Measurements from ENCODE around the gene ACAP2. TPM values are rescaled to one million over a fixed set of nuclear protein-coding genes. Genes with fewer than 3 reads are reported as not detected.

The ACAP2 gene
- total and polyA plus RNA-seq, 4 donors = 4.5 to 28.5 (median 23.3) TPM

DNA sequence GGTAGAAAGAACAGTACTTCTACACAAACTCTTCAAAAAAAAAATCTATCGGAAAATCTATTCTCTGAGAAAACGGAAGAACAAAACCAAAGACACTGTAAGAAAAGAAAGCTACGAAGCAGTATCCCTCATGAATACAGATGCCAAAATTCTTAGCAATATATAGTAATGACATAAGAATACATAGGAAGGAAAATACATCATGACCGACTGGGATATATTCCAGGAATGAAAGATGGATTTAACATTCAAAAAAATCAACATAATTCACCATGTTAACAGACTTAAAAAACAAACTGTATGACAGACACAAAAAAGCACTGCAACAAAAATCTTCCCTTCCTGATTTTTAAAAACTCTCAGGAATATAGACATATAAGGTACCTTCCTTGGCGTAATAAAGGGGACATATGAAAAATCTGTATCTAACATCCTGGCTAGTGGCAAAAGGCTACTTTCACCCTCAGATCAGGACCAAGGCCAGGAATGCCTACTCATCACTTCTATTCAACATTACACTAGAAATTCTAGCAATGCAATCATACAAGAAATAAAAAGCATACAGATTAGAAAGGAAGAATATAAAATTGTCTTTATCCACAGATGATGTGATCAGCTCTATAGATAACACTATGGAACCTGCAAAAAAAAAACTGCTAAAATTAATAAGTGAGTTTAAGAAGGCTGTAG, 94.2 kb downstream of the ACAP2 start:
- Histone ChIP-seq H3K9me3 (ENCODE audit: control insufficient read depth in 4 of 4, low read length in 3 of 4) (no peaks in the 10 kb centered on the region), H3K36me3 (ENCODE audit: control insufficient read depth in 4 of 4, insufficient read depth in 3 of 4, low read depth in 1 of 4, low read length in 3 of 4) (peaks cover 0 to 2% (median 0%) of the 10 kb centered on the region in 4 donors), H3K4me3 (ENCODE audit: low read depth in 1 of 3, low read length in 3 of 3) (no peak overlapping the region), H3K9ac (ENCODE audit: low read depth in 1 of 2, low read length in 2 of 2) (no peak overlapping the region), H3K4me1 (ENCODE audit: control insufficient read depth in 4 of 4, insufficient read depth in 4 of 4, low read length in 3 of 4) (peaks cover 0 to 3% (median 0%) of the 10 kb centered on the region in 4 donors), H3K27me3 (ENCODE audit: control insufficient read depth in 4 of 4, insufficient read depth in 4 of 4, low read length in 3 of 4) (no peaks in the 10 kb centered on the region), H3K27ac (ENCODE audit: low read depth in 1 of 2, low read length in 2 of 2) (no peak overlapping the region)
- DNase-seq (ENCODE audit: low spot score) = no peak
- no peak for TF ChIP-seq YY1 (IDR thresholded peaks at IDR 0.05)
- TF ChIP-seq, protein P1, sequence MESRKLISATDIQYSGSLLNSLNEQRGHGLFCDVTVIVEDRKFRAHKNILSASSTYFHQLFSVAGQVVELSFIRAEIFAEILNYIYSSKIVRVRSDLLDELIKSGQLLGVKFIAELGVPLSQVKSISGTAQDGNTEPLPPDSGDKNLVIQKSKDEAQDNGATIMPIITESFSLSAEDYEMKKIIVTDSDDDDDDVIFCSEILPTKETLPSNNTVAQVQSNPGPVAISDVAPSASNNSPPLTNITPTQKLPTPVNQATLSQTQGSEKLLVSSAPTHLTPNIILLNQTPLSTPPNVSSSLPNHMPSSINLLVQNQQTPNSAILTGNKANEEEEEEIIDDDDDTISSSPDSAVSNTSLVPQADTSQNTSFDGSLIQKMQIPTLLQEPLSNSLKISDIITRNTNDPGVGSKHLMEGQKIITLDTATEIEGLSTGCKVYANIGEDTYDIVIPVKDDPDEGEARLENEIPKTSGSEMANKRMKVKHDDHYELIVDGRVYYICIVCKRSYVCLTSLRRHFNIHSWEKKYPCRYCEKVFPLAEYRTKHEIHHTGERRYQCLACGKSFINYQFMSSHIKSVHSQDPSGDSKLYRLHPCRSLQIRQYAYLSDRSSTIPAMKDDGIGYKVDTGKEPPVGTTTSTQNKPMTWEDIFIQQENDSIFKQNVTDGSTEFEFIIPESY (IDR thresholded peaks at IDR 0.05) = no peak
- TF ChIP-seq HNF4A (conservative IDR thresholded peaks at IDR 0.05) = no peak
- TF ChIP-seq, protein P2, sequence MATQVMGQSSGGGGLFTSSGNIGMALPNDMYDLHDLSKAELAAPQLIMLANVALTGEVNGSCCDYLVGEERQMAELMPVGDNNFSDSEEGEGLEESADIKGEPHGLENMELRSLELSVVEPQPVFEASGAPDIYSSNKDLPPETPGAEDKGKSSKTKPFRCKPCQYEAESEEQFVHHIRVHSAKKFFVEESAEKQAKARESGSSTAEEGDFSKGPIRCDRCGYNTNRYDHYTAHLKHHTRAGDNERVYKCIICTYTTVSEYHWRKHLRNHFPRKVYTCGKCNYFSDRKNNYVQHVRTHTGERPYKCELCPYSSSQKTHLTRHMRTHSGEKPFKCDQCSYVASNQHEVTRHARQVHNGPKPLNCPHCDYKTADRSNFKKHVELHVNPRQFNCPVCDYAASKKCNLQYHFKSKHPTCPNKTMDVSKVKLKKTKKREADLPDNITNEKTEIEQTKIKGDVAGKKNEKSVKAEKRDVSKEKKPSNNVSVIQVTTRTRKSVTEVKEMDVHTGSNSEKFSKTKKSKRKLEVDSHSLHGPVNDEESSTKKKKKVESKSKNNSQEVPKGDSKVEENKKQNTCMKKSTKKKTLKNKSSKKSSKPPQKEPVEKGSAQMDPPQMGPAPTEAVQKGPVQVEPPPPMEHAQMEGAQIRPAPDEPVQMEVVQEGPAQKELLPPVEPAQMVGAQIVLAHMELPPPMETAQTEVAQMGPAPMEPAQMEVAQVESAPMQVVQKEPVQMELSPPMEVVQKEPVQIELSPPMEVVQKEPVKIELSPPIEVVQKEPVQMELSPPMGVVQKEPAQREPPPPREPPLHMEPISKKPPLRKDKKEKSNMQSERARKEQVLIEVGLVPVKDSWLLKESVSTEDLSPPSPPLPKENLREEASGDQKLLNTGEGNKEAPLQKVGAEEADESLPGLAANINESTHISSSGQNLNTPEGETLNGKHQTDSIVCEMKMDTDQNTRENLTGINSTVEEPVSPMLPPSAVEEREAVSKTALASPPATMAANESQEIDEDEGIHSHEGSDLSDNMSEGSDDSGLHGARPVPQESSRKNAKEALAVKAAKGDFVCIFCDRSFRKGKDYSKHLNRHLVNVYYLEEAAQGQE (IDR thresholded peaks at IDR 0.05) = no peak
- no peak for TF ChIP-seq JUND (IDR thresholded peaks at IDR 0.05)
- TF ChIP-seq RAD21 (IDR thresholded peaks at IDR 0.05) = no peak
- TF ChIP-seq, protein P3, sequence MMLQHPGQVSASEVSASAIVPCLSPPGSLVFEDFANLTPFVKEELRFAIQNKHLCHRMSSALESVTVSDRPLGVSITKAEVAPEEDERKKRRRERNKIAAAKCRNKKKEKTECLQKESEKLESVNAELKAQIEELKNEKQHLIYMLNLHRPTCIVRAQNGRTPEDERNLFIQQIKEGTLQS (IDR thresholded peaks at IDR 0.05) = no peak
- no peak for TF ChIP-seq FOXA1 (IDR thresholded peaks at IDR 0.05)
- TF ChIP-seq GABPA (IDR thresholded peaks at IDR 0.05 in 1 of 2, conservative IDR thresholded peaks at IDR 0.05 in 1 of 2) = no peak
- TF ChIP-seq EGR1 (IDR thresholded peaks at IDR 0.05; ENCODE audit: low read depth in 2 of 2) = no peak
- no peak for TF ChIP-seq TAF1 (conservative IDR thresholded peaks at IDR 0.05)
- no peak for TF ChIP-seq FOXA2 (IDR thresholded peaks at IDR 0.05)
- no peak for TF ChIP-seq HNF4G (IDR thresholded peaks at IDR 0.05)
- TF ChIP-seq SP1 (IDR thresholded peaks at IDR 0.05) = no peak
- TF ChIP-seq, protein P4, sequence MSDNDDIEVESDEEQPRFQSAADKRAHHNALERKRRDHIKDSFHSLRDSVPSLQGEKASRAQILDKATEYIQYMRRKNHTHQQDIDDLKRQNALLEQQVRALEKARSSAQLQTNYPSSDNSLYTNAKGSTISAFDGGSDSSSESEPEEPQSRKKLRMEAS (IDR thresholded peaks at IDR 0.05) = no peak
- no peak for TF ChIP-seq NR2F2 (IDR thresholded peaks at IDR 0.05)
- TF ChIP-seq RXRA (IDR thresholded peaks at IDR 0.05) = no peak
- WGBS = 95% methylated on average over 5 of the region's 5 CpGs

DNA sequence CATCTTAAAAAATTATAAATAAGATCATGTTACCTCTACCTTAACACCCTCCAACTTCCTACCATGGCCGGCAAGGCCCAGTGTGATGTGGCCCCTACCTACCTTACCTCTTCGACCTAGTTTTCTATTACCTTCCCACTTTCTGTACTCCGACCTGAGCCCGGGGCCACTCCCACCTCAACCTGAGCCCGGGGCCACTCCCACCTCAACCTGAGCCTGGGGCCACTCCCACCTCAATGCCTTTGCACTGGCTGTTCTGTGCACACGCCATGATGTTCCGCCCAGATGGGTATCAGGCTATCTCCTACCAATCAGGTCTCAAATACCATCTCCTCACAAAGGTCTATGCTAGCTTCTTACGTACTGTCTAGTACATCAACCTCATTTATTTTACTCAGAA, 105.1 kb downstream of the ACAP2 start:
- Histone ChIP-seq H3K4me1 (ENCODE audit: control insufficient read depth in 4 of 4, insufficient read depth in 4 of 4, low read length in 3 of 4) (no peaks in the 10 kb centered on the region), H3K9me3 (ENCODE audit: control insufficient read depth in 4 of 4, low read length in 3 of 4) (no peaks in the 10 kb centered on the region), H3K4me3 (ENCODE audit: low read depth in 1 of 3, low read length in 3 of 3) (no peak overlapping the region), H3K27ac (ENCODE audit: low read depth in 1 of 2, low read length in 2 of 2) (no peak overlapping the region), H3K9ac (ENCODE audit: low read depth in 1 of 2, low read length in 2 of 2) (no peak overlapping the region), H3K27me3 (ENCODE audit: control insufficient read depth in 4 of 4, insufficient read depth in 4 of 4, low read length in 3 of 4) (no peaks in the 10 kb centered on the region), H3K36me3 (ENCODE audit: control insufficient read depth in 4 of 4, insufficient read depth in 3 of 4, low read depth in 1 of 4, low read length in 3 of 4) (peaks cover 2 to 5% (median 4%) of the 10 kb centered on the region in 4 donors)
- 97% methylated on average over 8 of the region's 8 CpGs for WGBS
- TF ChIP-seq HNF4A (conservative IDR thresholded peaks at IDR 0.05) = no peak
- no peak for TF ChIP-seq FOXA1 (IDR thresholded peaks at IDR 0.05)
- no peak for TF ChIP-seq JUND (IDR thresholded peaks at IDR 0.05)
- DNase-seq (ENCODE audit: low spot score) = no peak

Measured in liver (tissue), 9 donors.